Keratinocyte (primary cell): ENCODE data around the gene SFT2D3. TPM values are rescaled to one million over a fixed set of nuclear protein-coding genes. Genes with fewer than 3 reads are reported as not detected.

Source experiments
- DNase-seq: peaks from one replicate; pipeline ENCODE4 v3.0.0-alpha.2; 2011; ENCODE audit warnings: low read depth, missing footprints, low spot score
- FAIRE-seq: peaks from 2 replicates; lab custom pipeline; 2011; peaks lifted over from hg19 to GRCh38; lab: Jason Lieb, UNC
- H2AFZ ChIP-seq: 2 replicates; pipeline ENCODE4 v1.6.0; 2012; ENCODE audit warnings: low read length, control low read depth, inconsistent platforms; ENCODE audit not compliant: control insufficient read depth
- H3K27ac ChIP-seq: 2 replicates; pipeline ENCODE4 v1.5.1; 2011; ENCODE audit warnings: low read length; ENCODE audit not compliant: control insufficient read depth, insufficient read depth
- H3K27me3 ChIP-seq: 3 replicates; pipeline ENCODE4 v1.6.0; 2011; ENCODE audit warnings: low read length; ENCODE audit not compliant: control insufficient read depth, insufficient read depth; ENCODE audit errors: extremely low read depth
- H3K36me3 ChIP-seq, 2 experiments: 2 replicates in 1 of 2; 3 replicates in 1 of 2; pipeline ENCODE4 v1.5.1; 2011; ENCODE audit warnings: low read length in 2 of 2, mild to moderate bottlenecking in 1 of 2; ENCODE audit not compliant: control insufficient read depth in 2 of 2, insufficient read depth in 2 of 2; ENCODE audit errors: extremely low read depth in 1 of 2
- H3K4me1 ChIP-seq: 3 replicates; pipeline ENCODE4 v1.5.1; 2011; ENCODE audit warnings: low read length; ENCODE audit not compliant: control insufficient read depth, insufficient read depth; ENCODE audit errors: extremely low read depth
- H3K4me2 ChIP-seq: 3 replicates; pipeline ENCODE4 v1.6.0; 2011; ENCODE audit warnings: low read depth, low read length; ENCODE audit not compliant: control insufficient read depth, insufficient read depth; ENCODE audit errors: extremely low read depth
- H3K4me3 ChIP-seq, 3 experiments: fragments of 200-600 bp in 1 of 3; sonication (generic) in 1 of 3; 2 replicates in 2 of 3; 3 replicates in 1 of 3; pipeline ENCODE4 v1.5.1; 2011 to 2016; ENCODE audit warnings: low read length in 3 of 3, mild to moderate bottlenecking in 3 of 3, control low read depth in 2 of 3, inconsistent platforms in 1 of 3, low read depth in 1 of 3, mixed read lengths in 1 of 3, mixed run types in 1 of 3, moderate library complexity in 1 of 3; ENCODE audit not compliant: control insufficient read depth in 2 of 3, insufficient read depth in 2 of 3; ENCODE audit errors: extremely low read depth in 1 of 3
- H3K79me2 ChIP-seq: 2 replicates; pipeline ENCODE4 v1.6.0; 2012; ENCODE audit warnings: low read length; ENCODE audit not compliant: control insufficient read depth, insufficient read depth
- H3K9ac ChIP-seq: 3 replicates; pipeline ENCODE4 v1.6.0; 2011; ENCODE audit warnings: low read length; ENCODE audit not compliant: control insufficient read depth, insufficient read depth; ENCODE audit errors: extremely low read depth
- H3K9me1 ChIP-seq: 3 replicates; pipeline ENCODE4 v1.6.0; 2011; ENCODE audit warnings: low read length; ENCODE audit not compliant: control insufficient read depth, insufficient read depth; ENCODE audit errors: extremely low read depth
- H3K9me3 ChIP-seq: 2 replicates; pipeline ENCODE4 v1.5.1; 2012; ENCODE audit warnings: low read depth, low read length; ENCODE audit not compliant: control insufficient read depth
- H4K20me1 ChIP-seq: 3 replicates; pipeline ENCODE4 v1.6.0; 2011; ENCODE audit warnings: low read length; ENCODE audit not compliant: control insufficient read depth, insufficient read depth; ENCODE audit errors: extremely low read depth
- CTCF ChIP-seq, 3 experiments: IDR thresholded peaks in 1 of 3; conservative IDR thresholded peaks in 1 of 3; optimal IDR thresholded peaks in 1 of 3; 2 replicates in 2 of 3; 3 replicates in 1 of 3; pipeline versions ENCODE3 to v1.5.1; 2011; ENCODE audit warnings: low read length in 3 of 3, mild to moderate bottlenecking in 3 of 3, moderate library complexity in 2 of 3, control low read depth in 1 of 3, inconsistent platforms in 1 of 3; ENCODE audit not compliant: insufficient read depth in 2 of 3; ENCODE audit errors: extremely low read depth in 1 of 3
- EZH2 ChIP-seq: IDR thresholded peaks from one replicate; pipeline ENCODE4 v1.6.1; 2012; ENCODE audit warnings: inconsistent platforms, mild to moderate bottlenecking, low read length, moderate library complexity
- dilution Hi-C: fragments of 300-500 bp; cut with MboI; formaldehyde crosslinking; loops from one replicate; pipeline ENCODE4 v1.7.0; 2020; ENCODE audit warnings: low sequenced_read_pairs; ENCODE audit not compliant: extremely low pct_ligation_motif_present
- polyA plus RNA-seq, 5 experiments: library from polyadenylated mRNA; depleted of rRNA in 3 of 5; stranded (reverse) in 3 of 5; stranded (forward) in 1 of 5; unstranded in 1 of 5; fragments of >200 nt; gene quantifications; 1 replicate in 1 of 5; 2 replicates in 3 of 5; 3 replicates in 1 of 5; pipeline versions ENCODE4 v1.2.1 to v1.2.3, GENCODE V29; 2011 to 2012; ENCODE audit warnings: missing spikeins in 2 of 5, low read depth in 1 of 5, low replicate concordance in 1 of 5

The SFT2D3 gene
- polyA plus RNA-seq, 1 donor (not counting 4 experiments of a cell fraction or from before 2014, with no cell fraction given), result 2.4 TPM

GRCh38 chr2:127676906-127677305, 24.4 kb upstream of the SFT2D3 start:
- Histone ChIP-seq H3K79me2 (no peaks in the 10 kb centered on the region), H4K20me1 (no peaks in the 10 kb centered on the region), H3K9me3 (no peaks in the 10 kb centered on the region), H3K4me2 (no peak overlapping the region), H3K4me3 (no peak overlapping the region), H3K27me3 (peaks cover 65% of the 10 kb centered on the region), H3K9ac (no peak overlapping the region), H3K9me1 (no peaks in the 10 kb centered on the region), H2AFZ (no peak overlapping the region), H3K27ac (no peak overlapping the region), H3K4me1 (peaks cover 5% of the 10 kb centered on the region), H3K36me3 (no peaks in the 10 kb centered on the region)
- DNase-seq (no peak), FAIRE-seq (no peak)
- TF ChIP-seq EZH2 (no peak), CTCF (optimal IDR thresholded peaks at IDR 0.05 in 1 of 3, IDR thresholded peaks at IDR 0.05 in 1 of 3, conservative IDR thresholded peaks at IDR 0.05 in 1 of 3; ENCODE audit: extremely low read depth in 1 of 3, insufficient read depth in 2 of 3, low read length in 3 of 3) (no peak)
- dilution Hi-C loops, result loop anchor here (25.0 kb wide), 1 partner anchor 90 kb away; no protein-coding TSS in a partner anchor

- Histone ChIP-seq H3K9me3 (no peaks in the 10 kb centered on the region), H3K4me2 (no peak overlapping the region), H3K9ac (no peak overlapping the region), H3K4me3 (no peak overlapping the region), H3K79me2 (no peaks in the 10 kb centered on the region), H4K20me1 (no peaks in the 10 kb centered on the region), H2AFZ (no peak overlapping the region), H3K27ac (no peak overlapping the region), H3K9me1 (no peaks in the 10 kb centered on the region), H3K36me3 (no peaks in the 10 kb centered on the region), H3K4me1 (peaks cover 5% of the 10 kb centered on the region), H3K27me3 (peaks cover 52% of the 10 kb centered on the region)
- TF ChIP-seq CTCF (optimal IDR thresholded peaks at IDR 0.05 in 1 of 3, IDR thresholded peaks at IDR 0.05 in 1 of 3, conservative IDR thresholded peaks at IDR 0.05 in 1 of 3; ENCODE audit: extremely low read depth in 1 of 3, insufficient read depth in 2 of 3, low read length in 3 of 3) (no peak), EZH2 (no peak)
- dilution Hi-C loops, result loop anchor here (25.0 kb wide), 1 partner anchor 91 kb away; no protein-coding TSS in a partner anchor
- FAIRE-seq (no peak), DNase-seq (no peak)
These were observed 22.8 kb upstream of the SFT2D3 start for GRCh38 chr2:127678531-127678930.
